Measurements from ENCODE around the gene CRTC3.

DNA sequence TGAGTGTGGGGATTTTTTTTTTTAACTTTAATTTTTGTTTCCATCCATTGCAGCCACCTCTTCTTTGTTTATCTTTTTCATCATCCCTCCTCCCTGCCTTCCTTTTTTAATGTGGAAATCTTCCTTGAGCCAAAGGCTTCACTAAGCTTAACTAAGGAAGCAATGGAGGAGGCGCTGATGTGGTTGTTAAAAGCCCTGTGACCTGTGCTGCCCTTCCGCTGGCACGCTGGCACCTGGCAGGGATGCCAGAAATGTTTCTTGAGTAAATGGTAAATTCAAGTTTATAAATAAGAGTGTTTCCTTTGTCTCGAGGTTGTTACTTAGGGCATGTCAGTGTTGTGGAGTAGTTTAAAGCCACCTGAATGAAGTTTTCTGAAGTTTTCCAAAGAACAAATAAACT, 69.4 kb downstream of the CRTC3 start:
- no peak for TF ChIP-seq YY1 (IDR thresholded peaks at IDR 0.05; ENCODE audit: insufficient read depth, insufficient read length)
- TF ChIP-seq ZNF274 (IDR thresholded peaks at IDR 0.05; ENCODE audit: low read depth, low read length), result no peak

Measured in NT2/D1 (cell line).